Right lung (tissue), 5 donors: Measurements from ENCODE around the gene MIPEP. TPM values are rescaled to one million over a fixed set of nuclear protein-coding genes. Genes with fewer than 3 reads are reported as not detected.

Experiments
- DNase-seq, 2 donors: peaks; one replicate each; pipeline ENCODE4 v3.0.0-alpha.2; 2013
- polyA plus RNA-seq, 5 donors: library from polyadenylated mRNA; unstranded; fragments of 120-200 nt; gene quantifications; one replicate each; pipeline versions ENCODE4 v1.2.1 to v1.2.3, GENCODE V29; 2013; ENCODE audit warnings: inconsistent platforms in 1 of 5, low replicate concordance in 1 of 5; ENCODE audit not compliant: insufficient read length in 5 of 5, insufficient read depth in 1 of 5

The MIPEP gene
- polyA plus RNA-seq, 5 donors = 15.7 to 21.3 (median 16.8) TPM

DNA sequence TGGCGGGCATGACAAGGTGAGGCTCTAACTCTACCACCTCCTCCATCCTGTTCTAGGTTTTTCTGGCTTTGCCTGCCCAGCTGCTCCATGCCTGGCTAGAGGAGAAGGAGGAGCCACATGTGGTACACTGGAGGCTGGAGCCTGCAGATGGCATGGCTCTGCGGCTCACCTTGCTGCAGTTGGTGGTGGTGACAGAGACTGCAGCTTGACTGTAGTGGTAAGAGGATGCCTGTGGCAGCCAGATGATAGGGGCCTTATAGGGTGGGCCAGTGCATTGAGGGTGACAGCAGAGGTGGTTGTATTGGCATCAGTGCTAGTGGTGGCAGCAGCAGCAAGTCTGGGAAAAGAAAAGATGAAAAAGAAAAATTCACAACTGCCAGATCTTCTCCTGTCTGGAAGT is 172.8 kb downstream of the MIPEP start:
- DNase-seq = no peak

DNA sequence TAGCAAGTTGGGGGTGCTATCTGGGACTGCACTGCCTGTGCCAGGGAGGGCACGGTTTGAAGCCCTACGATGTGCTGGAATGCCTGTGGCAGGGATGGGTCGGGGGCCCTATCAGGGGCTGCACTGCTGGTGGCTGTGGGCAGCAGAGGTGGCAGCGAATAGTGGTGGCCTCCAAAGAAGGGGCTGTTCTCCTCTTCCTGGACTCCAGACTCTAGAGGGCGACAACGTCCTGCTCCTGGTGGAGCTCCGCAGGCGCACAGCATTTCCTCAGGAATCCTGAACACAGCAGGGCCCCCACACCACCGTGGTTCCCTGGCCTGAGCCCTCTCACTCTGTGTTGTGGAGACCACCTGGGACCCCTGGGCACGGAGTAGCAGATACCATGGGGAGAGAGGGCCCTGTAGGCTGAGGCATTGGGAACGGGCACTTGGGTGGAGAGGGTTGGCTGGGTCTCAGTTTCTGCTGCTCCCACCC is 173.4 kb downstream of the MIPEP start:
- DNase-seq = no peak

DNA sequence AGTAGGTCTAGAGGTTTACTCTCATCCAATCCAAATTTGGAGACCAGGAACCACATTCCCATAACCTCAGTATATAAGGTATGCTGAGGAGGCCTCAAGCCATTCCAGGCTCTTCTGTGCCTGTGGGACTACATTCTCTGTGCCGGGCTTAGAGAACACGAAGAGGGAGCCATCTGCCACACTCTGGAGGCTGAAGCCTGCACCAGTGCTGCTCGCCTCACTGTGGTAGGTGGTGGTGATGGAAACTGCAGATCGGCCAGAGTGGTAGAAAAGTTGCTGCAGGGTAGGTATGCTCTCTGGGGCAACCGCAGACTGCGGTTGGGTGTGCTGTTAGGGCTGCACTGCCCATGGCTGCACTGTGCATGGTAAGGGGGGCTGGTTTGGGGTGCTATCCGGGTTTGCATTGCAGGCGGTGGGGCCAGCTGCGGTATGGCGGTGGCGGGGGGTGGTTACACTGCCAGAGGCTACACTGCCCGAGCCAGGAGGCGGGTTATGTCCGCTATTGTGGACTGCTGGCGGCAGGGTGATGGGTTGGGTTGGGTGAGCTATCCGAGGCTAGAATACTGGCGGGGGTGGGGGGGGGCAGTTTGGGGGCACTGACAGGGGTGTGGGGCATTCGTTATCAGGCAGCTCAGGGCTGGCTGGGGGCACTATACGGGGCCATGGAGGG is 174.0 kb downstream of the MIPEP start:
- DNase-seq = no peak

DNA sequence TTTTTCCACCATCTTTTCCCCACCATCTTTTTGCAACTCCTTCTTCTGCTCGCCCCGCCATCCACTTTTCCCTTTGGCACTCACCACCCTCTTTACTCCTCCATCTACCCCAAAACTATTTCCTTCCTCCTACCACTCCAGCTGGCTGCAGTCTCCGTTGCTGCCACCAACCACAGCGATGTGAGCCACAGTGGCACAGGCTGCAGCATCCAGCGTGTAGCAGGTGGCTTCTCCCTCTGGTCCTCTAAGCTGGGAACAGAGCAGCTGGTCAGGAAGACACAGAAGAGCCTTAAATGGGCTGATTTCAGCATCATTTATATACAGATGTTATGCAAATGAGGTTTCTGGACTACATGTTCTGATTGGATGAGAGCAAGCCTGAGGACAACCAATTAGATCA is 174.5 kb downstream of the MIPEP start:
- DNase-seq = no peak

DNA sequence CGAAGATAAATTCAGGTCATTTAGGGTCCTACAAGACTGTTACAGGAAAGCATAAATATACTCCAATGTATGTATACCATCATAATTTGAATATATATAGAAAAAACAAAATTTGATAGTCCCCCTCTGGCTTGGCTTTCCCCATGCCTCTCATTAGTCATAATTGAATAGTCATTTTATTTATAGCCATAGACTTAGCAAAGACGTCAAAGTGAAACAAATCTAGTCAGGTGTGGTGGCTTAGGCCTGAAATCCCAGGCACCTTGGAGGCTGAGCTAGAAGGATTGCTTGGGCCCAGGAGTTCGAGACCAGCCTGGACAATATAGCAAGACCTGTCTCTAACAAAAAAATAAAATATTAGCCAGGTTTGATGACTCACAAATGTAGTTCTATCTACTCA is 177.8 kb downstream of the MIPEP start:
- DNase-seq = no peak

DNA sequence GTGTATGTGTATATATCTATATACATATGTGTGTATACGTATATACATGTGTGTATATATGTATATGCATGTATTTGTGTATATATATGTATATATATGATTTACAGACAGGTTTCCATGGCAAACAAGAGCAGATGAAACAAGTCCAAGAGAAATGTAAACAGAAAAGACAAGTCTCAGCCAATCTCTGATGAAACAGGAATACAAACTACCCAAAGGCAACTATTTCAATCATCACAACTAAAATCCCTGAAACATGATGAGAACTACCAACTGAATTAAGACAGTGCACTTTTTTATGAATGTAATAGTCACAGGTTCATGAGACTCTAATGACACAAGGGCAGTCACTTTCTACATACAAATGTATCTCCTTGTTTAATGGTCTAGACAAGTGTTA is 178.8 kb downstream of the MIPEP start:
- no peak for DNase-seq

DNA sequence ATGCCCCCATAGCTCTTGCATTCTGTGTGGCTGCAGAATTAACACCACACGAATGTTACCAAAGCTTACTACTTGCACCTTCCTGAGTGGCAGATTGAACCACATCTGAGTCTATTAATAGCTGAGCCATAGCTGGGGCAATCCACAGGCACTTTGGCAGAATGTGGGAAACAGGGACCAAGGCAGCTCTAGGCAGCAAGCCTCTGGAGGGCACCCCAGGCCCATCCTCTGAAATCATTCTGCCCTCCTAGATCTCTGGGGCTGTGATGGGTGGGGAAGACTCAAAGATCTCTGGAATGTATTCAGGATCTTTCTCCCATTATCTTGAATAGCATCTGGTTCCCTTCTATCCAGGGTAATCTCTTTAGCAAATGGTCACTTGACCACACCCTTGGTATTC is 179.7 kb downstream of the MIPEP start:
- DNase-seq = no peak

DNA sequence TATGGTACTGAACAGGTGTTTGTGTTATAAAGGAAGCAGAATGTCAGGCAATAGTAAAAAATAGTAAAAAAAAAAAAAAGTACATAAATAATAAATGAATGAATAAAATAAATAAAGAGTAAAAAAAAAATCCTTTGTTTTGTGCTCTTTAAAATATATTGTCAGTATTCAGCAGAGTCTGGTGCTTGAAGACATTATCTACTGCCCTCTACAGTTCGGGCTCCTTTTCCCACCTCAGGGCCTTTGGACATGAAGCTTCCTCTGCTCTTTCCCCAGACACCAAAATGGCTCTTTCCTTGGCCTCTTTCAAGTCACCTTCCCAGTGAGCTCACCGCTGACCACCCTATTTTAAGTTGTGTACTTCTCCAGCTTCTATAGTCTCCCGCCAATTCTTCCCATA is 181.5 kb downstream of the MIPEP start:
- DNase-seq = no peak

DNA sequence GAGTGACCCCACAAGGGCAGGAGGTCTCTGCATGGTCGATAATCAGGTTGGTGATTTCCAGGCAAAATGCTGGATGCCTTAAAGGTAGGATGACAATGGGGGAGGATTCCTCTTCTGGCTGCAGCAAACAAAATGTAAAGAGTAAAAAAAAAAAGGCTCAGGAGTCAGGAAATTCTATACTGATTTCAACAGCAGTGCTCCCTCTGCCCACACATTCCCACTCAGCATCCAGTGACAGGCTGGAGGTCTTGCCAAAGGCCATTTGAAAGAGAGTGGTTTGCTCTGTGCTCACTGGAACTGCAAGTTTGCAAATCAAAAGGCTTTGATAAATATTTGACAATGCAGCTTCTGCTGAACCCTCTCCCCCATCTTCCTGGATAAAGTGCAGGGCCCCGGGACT is 183.6 kb downstream of the MIPEP start:
- DNase-seq = peak; percentile 86 to 88

DNA sequence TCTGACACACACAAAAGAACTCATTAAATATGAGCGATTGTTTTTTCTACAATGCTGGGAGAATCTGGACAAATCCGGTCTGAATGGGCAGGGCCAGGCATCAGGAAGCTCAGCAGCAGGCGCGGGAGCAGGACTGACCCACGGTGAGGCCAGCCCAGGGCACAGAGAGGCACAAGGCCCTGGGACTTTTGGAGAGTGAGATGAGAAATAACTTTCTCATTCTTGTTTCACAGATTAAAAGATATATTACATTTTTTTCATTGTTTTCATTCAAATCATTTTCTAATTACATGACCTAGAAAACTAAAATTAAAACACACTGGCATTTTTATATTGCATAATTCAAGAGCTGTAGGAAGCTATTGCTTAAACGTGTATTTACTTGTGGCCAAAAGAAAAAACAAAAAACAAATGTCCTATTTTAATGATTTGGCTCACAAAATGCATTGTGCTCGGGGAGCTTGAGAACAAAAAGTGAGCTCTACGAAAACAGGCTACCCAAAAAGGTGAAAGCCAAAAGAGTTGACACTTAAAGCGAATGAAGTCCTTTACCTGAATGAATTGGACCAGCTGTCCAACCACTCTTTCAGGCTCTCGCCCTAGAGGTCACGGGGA is 185.8 kb downstream of the MIPEP start:
- DNase-seq = peak; percentile 52 to 62

DNA sequence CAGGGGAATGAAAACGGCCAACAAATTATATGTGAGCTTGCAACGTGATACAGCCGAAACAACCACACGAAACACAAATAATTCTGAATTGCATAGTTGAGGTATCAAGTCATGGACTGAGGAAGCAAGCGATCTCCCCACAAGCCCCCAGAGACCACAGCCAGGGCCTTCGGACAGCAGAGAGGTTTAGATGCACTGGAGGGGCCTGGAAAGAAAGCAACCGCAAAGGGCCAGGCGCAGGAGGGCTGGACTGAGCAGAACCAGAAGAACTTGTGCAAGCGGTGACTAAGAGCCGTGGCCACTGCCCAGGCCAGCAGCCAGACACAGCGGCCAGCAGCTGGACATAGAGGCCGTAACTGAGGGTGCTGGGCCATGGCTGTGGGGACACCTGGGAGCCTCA is 187.6 kb downstream of the MIPEP start:
- DNase-seq = no peak

DNA sequence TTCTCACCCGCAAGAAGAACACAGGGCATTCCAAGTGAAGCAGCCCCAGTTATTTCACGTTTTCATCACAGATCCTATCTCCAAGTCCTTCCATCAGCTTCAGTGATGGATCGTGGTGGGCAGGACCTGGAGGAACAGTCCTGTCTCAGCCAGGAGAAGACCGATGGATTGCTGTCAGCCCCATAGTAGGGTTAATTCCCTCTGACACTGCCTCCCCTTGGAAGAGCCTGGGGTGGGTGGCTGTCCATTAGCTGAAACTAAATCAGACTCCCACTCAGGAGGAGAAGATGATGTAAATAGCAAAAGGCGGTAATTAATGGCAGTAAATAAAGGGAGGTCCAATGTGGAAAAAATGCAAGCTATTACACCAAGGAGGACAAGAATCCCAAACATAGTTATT is 188.0 kb downstream of the MIPEP start:
- DNase-seq = no peak

DNA sequence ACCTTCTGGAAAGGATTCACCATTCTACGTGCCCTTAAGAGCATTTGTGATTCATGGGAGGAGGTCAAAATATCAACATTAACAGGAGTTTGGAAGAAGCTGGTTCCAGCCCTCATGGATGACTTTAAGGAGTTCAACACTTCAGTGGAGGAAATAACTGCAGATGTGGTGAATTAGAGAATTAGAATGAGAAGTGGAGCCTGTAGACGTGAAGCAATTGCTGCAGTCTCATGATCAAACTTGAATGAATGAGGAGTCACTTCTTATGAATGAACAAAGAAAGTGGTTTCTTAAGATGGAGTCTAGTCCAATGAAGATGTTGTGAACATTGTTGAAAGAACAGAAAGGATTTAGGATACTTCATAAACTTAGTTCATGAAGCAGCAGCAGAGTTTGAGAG is 189.9 kb downstream of the MIPEP start:
- DNase-seq = no peak

DNA sequence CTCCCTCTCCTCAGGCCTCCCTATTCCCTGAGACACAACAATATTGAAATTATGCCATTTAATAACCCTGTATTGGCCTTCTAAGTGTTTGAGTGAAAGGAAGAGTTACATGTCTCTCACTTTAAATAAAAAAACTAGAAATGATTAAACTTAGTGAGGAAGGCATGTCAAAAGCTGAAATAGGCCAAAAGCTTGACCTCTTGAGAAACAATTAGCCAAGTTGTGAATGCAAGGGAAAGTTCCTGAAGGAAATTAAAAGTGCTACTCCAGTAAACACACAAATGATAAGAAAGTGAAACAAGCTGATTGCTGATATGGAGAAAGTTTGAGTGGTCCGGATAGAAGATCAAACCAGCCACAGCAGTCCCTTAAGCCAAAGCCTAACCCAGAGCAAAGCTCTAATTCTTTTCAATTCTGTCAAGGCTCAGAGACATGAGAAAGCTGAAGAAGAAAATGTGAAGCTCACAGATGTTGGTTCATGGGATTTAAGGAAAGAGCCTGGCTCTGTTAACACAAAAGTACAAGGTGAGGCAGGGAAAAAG is 191.4 kb downstream of the MIPEP start:
- DNase-seq = no peak

DNA sequence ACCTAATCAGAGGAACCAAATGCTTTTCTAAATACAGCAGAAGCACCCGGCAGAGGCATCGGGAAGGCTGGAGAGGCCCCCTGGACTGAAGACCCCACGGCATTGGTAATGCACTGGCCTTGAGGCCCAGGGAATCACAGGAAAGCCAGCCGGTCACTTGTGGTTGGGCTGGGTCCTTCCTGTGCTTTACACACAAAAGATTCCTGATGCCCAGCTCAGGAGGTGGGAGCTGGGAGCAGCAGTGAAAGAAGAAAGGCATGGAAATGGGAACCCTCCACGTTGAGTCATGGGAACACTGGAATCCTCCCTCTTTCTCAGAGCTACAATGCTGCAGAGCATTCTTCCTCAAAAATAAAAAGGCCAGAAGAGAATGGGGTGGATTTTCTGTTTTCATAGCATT is 192.6 kb downstream of the MIPEP start:
- DNase-seq = no peak

DNA sequence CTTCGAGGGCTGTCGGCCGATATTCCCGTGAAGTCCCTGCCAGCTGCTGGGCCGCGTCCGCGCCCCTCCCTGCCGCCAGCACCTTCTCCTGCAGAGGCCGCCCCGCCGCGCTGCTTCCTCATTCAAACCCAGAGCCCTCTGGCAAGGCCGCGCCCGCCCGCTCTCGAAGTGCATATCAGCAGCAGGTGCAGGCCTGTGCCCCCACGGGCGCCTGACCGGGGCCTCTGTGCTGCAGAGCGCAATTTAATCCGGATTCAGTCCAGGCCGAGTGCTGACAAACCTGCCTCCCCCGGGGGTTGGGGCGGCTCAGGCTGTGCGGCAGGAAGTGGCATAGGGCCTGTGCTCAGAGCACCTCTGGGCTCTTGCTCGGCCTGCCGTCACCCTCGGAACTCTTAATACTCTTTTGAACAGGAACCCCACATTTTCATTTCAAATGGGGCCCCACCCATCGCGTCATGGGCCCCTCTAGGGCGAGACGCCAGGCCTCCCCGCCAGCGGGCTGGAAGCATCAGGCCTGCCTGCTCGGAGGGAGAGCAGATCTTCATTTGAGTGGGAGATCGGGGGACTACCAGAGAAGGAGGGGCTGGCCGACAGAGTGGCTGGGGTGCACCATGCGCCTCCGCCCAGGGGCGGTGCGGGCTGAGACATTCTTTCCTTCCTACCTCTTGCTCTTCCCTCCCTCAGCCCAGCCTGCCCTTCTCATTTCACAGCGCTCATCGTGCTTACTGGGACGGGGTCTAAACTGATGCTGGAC is 193.3 kb downstream of the MIPEP start:
- no peak for DNase-seq

DNA sequence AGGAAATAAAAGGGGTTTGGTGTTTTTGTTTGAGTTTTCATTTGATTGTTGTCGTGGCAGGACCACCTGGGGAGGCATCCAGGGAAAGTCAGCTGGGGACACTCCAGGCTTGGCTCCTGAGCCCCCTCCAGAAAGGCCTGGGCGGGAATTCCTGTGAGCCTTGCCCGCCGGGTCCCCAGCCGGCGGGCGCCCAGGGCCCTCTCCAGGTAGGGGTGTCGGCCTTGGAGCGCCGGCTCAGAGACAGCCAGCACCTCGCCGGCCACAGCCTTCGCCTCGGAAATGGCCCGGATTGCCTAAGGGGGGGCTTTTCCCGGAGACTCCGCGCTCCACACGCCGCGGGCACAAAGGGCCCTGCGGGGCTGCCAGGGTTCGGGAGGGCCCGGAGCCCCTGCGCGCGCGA is 194.0 kb downstream of the MIPEP start:
- no peak for DNase-seq

DNA sequence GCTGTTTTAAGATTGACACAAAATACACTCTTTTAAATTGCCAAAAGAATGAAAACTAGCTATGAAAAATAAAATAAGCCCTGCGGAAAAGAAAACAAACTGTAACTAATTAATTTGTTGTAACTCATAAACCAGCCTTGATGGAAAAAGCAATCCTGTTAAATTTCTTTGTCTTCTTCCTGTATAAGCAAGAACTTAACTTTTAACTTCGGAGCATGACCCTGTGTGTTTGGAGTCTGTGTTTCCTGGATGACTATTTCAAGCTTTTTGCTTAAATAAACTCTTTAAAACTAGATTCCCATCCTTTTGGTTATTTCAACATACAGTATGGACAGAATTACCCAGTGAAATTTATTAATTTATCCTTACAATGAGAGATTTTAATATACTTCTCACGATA is 196.4 kb downstream of the MIPEP start:
- no peak for DNase-seq

DNA sequence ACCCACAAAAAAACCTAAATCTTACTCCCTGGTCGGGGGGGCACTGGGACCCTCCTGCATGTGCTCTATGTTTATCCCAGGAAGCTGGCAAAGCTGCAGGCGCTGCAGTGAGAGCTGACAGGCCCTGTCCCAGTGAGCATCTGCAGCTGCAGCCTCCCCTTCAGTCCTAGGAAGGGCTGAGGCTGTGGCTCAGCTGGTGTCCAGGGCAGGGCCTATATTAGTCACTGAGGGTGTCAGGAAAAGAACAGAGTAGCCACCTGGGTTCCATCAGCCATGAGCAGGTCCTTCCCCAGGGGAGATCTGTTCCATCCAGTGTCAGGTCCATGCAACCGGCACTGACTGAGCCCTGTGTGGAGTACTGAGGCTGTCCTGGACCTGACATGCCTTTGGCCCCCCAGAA is 198.5 kb downstream of the MIPEP start:
- no peak for DNase-seq

DNA sequence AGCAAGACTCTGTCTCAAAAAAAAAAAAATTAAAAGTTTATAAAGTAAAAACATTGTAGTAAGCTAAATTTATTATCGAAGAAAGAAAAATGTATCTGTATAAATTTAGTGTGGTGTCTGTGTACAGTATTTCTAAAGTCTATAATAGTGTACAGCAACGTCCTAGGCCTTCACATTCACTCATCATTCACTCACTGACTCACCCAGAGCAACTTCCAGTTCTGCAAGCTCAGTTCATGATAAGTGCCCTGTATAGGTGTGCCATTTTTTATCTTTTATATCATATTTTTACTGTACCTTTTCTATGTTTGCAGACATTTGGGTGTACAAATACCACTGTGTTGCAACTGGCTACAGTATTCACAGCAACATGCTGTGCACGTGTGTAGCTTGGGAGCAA is 200.9 kb downstream of the MIPEP start:
- DNase-seq = no peak

DNA sequence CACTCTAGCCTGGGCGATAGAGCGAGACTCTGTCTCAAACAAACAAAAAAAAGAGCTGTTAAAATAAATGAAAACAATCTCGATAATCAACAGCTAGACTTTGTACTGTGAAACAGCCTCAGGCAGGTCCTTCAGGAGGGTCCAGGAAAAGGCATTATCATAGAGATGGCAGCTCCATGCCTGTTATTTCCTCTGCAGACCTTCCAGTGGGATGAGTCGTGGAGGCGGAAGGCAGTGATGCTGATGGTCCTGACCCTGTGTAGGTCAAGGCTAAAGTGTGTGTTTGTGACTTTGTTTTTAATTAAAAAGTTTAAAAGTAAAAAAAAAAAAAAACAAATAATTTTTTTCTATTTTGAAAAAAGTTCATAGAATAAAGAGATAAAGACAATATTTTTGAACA is 201.6 kb downstream of the MIPEP start:
- DNase-seq = no peak

DNA sequence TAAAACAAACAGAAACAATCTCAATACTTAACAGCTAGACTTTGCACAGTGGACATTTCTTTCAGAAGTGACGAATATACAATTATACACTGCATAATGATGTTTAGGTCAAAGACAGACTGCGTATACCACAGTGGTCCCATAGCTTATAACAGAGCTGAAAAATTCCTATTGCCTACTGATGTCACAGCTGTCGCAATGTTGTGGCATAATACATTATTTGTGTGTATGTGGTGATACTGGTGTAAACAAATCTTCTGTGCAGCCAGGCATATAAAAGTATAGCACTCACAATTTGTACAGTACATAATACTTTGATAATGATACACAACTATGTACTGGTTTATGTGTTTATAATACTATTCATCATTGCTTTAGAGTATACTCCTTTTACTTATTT is 202.3 kb downstream of the MIPEP start:
- no peak for DNase-seq

DNA sequence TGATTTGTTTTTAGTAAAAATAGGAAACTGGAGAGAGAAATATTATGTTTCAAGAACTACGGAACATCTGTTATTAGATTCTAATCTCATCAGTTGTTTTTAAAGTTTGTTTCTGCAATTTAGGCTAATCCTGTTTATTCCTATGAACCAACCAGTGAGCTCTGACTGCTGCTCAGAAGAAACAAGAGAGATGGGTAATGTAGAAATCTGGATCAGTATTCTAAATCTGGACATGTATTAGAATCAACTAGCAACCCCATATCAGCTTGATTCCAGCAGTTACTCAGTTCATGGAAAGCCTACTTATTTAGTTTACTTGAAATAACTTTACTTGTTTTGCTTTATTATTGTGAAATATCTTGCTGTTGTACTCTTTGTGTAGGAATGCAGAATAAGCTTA is 203.8 kb downstream of the MIPEP start:
- DNase-seq = no peak
